Measurements from ENCODE around the gene ANKRD6. TPM values are rescaled to one million over a fixed set of nuclear protein-coding genes. Genes with fewer than 3 reads are reported as not detected.

Gene ANKRD6
- total RNA-seq, 1 experiment from 2014 or later: 5.6 TPM

GRCh38 chr6:89615882-89616281, 182.9 kb downstream of the ANKRD6 start:
- H3K79me2 ChIP-seq (ENCODE audit: low read length): no peaks in the 10 kb centered on the region
- no peaks in the 10 kb centered on the region for H3F3A ChIP-seq (ENCODE audit: low read length, unreplicated experiment)
- no TSS peak for BruUV-seq (replicated peaks)
- POLR2A ChIA-PET (ENCODE audit: unreplicated experiment): no interaction called here
- no peak overlapping the region for H3K9ac ChIP-seq (ENCODE audit: low read length)
- H3K4me3 ChIP-seq (ENCODE audit: low read length): no peak overlapping the region
- intact Hi-C loops (cut with micrococcal nuclease): no loop called here
- H3K27ac ChIP-seq (ENCODE audit: low read length): no peak overlapping the region
- H3K9me2 ChIP-seq (replicated peaks; ENCODE audit: low read length): no peaks in the 10 kb centered on the region
- no peak for TF ChIP-seq CTCF (conservative IDR thresholded peaks at IDR 0.05; ENCODE audit: low read depth, low read length)
- TF ChIP-seq EZH2phosphoT487 (IDR thresholded peaks at IDR 0.05; ENCODE audit: borderline replicate concordance, low read length): no peak
- no peaks in the 10 kb centered on the region for H3K27me3 ChIP-seq (ENCODE audit: low read length)
- H4K20me1 ChIP-seq (ENCODE audit: low read length): no peaks in the 10 kb centered on the region
- no peaks in the 10 kb centered on the region for H3K36me3 ChIP-seq (ENCODE audit: low read depth, low read length)
- H3K4me2 ChIP-seq (ENCODE audit: low read length): no peak overlapping the region
- no peak overlapping the region for H2AFZ ChIP-seq (ENCODE audit: low read length)
- H3K9me3 ChIP-seq (ENCODE audit: low read length): no peaks in the 10 kb centered on the region
- no peaks in the 10 kb centered on the region for H3K4me1 ChIP-seq (ENCODE audit: insufficient read depth, low read length)
- DNase-seq (no peak), ATAC-seq (no peak)
- CTCF ChIA-PET: no interaction called here

GRCh38 chr6:89616531-89616930, 183.6 kb downstream of the ANKRD6 start:
- no peak for TF ChIP-seq EZH2 (IDR thresholded peaks at IDR 0.05; ENCODE audit: low read length, unreplicated experiment)
- TF ChIP-seq CTCF (conservative IDR thresholded peaks at IDR 0.05; ENCODE audit: low read depth, low read length): no peak
- no peak for TF ChIP-seq EZH2phosphoT487 (IDR thresholded peaks at IDR 0.05; ENCODE audit: borderline replicate concordance, low read length)
- H3K36me3 ChIP-seq (ENCODE audit: low read depth, low read length): no peaks in the 10 kb centered on the region
- no peak overlapping the region for H3K4me3 ChIP-seq (ENCODE audit: low read length)
- DNase-seq: no peak
- no peak overlapping the region for H3K4me2 ChIP-seq (ENCODE audit: low read length)
- H3K79me2 ChIP-seq (ENCODE audit: low read length): no peaks in the 10 kb centered on the region
- H3K27ac ChIP-seq (ENCODE audit: low read length): no peak overlapping the region
- intact Hi-C loops (cut with micrococcal nuclease): no loop called here
- POLR2A ChIA-PET (ENCODE audit: unreplicated experiment): no interaction called here
- no peaks in the 10 kb centered on the region for H3K9me2 ChIP-seq (replicated peaks; ENCODE audit: low read length)
- CTCF ChIA-PET: no interaction called here
- BruUV-seq (replicated peaks): no TSS peak
- no peaks in the 10 kb centered on the region for H3K27me3 ChIP-seq (ENCODE audit: low read length)
- no peaks in the 10 kb centered on the region for H3K4me1 ChIP-seq (ENCODE audit: insufficient read depth, low read length)
- no peaks in the 10 kb centered on the region for H4K20me1 ChIP-seq (ENCODE audit: low read length)
- no peaks in the 10 kb centered on the region for H3F3A ChIP-seq (ENCODE audit: low read length, unreplicated experiment)
- H3K9me3 ChIP-seq (ENCODE audit: low read length): no peaks in the 10 kb centered on the region
- no peak for ATAC-seq
- no peak overlapping the region for H3K9ac ChIP-seq (ENCODE audit: low read length)
- H2AFZ ChIP-seq (ENCODE audit: low read length): no peak overlapping the region

GRCh38 chr6:89618026-89618425, 185.1 kb downstream of the ANKRD6 start:
- no peaks in the 10 kb centered on the region for H3F3A ChIP-seq (ENCODE audit: low read length, unreplicated experiment)
- no peak for DNase-seq
- H3K9ac ChIP-seq (ENCODE audit: low read length): no peak overlapping the region
- no peaks in the 10 kb centered on the region for H3K9me2 ChIP-seq (replicated peaks; ENCODE audit: low read length)
- H2AFZ ChIP-seq (ENCODE audit: low read length): no peak overlapping the region
- TF ChIP-seq EZH2 (IDR thresholded peaks at IDR 0.05; ENCODE audit: low read length, unreplicated experiment) (no peak), EZH2phosphoT487 (IDR thresholded peaks at IDR 0.05; ENCODE audit: borderline replicate concordance, low read length) (no peak), CTCF (conservative IDR thresholded peaks at IDR 0.05; ENCODE audit: low read depth, low read length) (no peak)
- ChIA-PET CTCF (no interaction called here), POLR2A (ENCODE audit: unreplicated experiment) (no interaction called here)
- intact Hi-C loops (cut with micrococcal nuclease): no loop called here
- BruUV-seq (replicated peaks): no TSS peak
- no peaks in the 10 kb centered on the region for H3K4me1 ChIP-seq (ENCODE audit: insufficient read depth, low read length)
- no peak overlapping the region for H3K4me3 ChIP-seq (ENCODE audit: low read length)
- H3K4me2 ChIP-seq (ENCODE audit: low read length): no peak overlapping the region
- no peaks in the 10 kb centered on the region for H3K27me3 ChIP-seq (ENCODE audit: low read length)
- H4K20me1 ChIP-seq (ENCODE audit: low read length): no peaks in the 10 kb centered on the region
- ATAC-seq: no peak
- no peaks in the 10 kb centered on the region for H3K79me2 ChIP-seq (ENCODE audit: low read length)
- H3K36me3 ChIP-seq (ENCODE audit: low read depth, low read length): no peaks in the 10 kb centered on the region
- no peaks in the 10 kb centered on the region for H3K9me3 ChIP-seq (ENCODE audit: low read length)
- H3K27ac ChIP-seq (ENCODE audit: low read length): no peak overlapping the region

Measured in PC-3 (cell line).